COR-L47 (cell line): ENCODE results near the gene IGSF8.
"Not testable (repeated sequence)": the region's sequence is repeated elsewhere in the genome, so short reads cannot be mapped to it uniquely, and the experiment has no call there.

Experiments
- DNase-seq: peaks from one replicate; lab custom pipeline; 2025; lab: John Stamatoyannopoulos, UW

The IGSF8 gene

GRCh38 chr1:160126342-160126741 lies 27.9 kb upstream of the IGSF8 start:
- not testable (repeated sequence) for DNase-seq

GRCh38 chr1:160125746-160126145 lies 27.3 kb upstream of the IGSF8 start:
- DNase-seq = no peak

GRCh38 chr1:160124705-160125478 lies 26.5 kb upstream of the IGSF8 start:
- no peak for DNase-seq

GRCh38 chr1:160123726-160124125 lies 25.3 kb upstream of the IGSF8 start:
- DNase-seq = no peak

- DNase-seq = no peak
Measured at GRCh38 chr1:160122978-160123495, 24.6 kb upstream of the IGSF8 start.

- DNase-seq = no peak
Measured at GRCh38 chr1:160121388-160121787, 23.0 kb upstream of the IGSF8 start.

GRCh38 chr1:160120797-160121196 lies 22.4 kb upstream of the IGSF8 start:
- no peak for DNase-seq

- DNase-seq = no peak
Measured at GRCh38 chr1:160118928-160119327, 20.5 kb upstream of the IGSF8 start.

- DNase-seq = no peak
Measured at GRCh38 chr1:160117709-160118183, 19.3 kb upstream of the IGSF8 start.

- no peak for DNase-seq
Measured at GRCh38 chr1:160117300-160117699, 18.9 kb upstream of the IGSF8 start.

- DNase-seq = no peak
Measured at GRCh38 chr1:160116283-160117147, 18.1 kb upstream of the IGSF8 start.

GRCh38 chr1:160115545-160116282 lies 17.3 kb upstream of the IGSF8 start, which contains the start of gene ATP1A2:
TSS of gene ATP1A2 (plus strand) at chr1:160115759. CDS start at chr1:160115862, 103 bp downstream.
- DNase-seq = no peak

- no peak for DNase-seq
Measured at GRCh38 chr1:160114085-160114484, 15.7 kb upstream of the IGSF8 start.

- no peak for DNase-seq
Measured at GRCh38 chr1:160113407-160113806, 15.0 kb upstream of the IGSF8 start.

GRCh38 chr1:160112357-160112756 lies 13.9 kb upstream of the IGSF8 start:
- no peak for DNase-seq

GRCh38 chr1:160111462-160111861 lies 13.0 kb upstream of the IGSF8 start:
- not testable (repeated sequence) for DNase-seq

- DNase-seq = no peak
Measured at GRCh38 chr1:160109686-160110085, 11.3 kb upstream of the IGSF8 start.

- no peak for DNase-seq
Measured at GRCh38 chr1:160108888-160109662, 10.7 kb upstream of the IGSF8 start.

GRCh38 chr1:160107512-160107911 lies 9.1 kb upstream of the IGSF8 start:
- DNase-seq = no peak

- no peak for DNase-seq
Measured at GRCh38 chr1:160105155-160105554, 6.7 kb upstream of the IGSF8 start.

- DNase-seq = no peak
Measured at GRCh38 chr1:160104486-160104885, 6.1 kb upstream of the IGSF8 start.
